K562 treated with DMSO at 1 percent for 12 hours (cell line): ENCODE results near the gene BPIFB6. TPM values are rescaled to one million over a fixed set of nuclear protein-coding genes. Genes with fewer than 3 reads are reported as not detected.

Experiments used
- total RNA-seq: library from RNA; unstranded; fragments of 300-600 nt; gene quantifications from 2 replicates; pipeline ENCODE4 v1.2.3, GENCODE V29; 2022; ENCODE audit not compliant: insufficient read depth

The BPIFB6 gene
- not detected in 2 replicates for total RNA-seq

GRCh38 chr20:33031531-33031930 lies at the start of gene BPIFB6:
Gene BPIFB6 (plus strand): TSS chr20:33031648. CDS start chr20:33031648, 0 bp downstream.

GRCh38 chr20:33004141-33004751 lies 27.2 kb upstream of the BPIFB6 start, which contains the start of gene SUN5:
Gene SUN5 (minus strand): TSS chr20:33004433. CDS start chr20:33004340, 93 bp downstream.

GRCh38 chr20:33007376-33008335 lies 23.8 kb upstream of the BPIFB6 start, which contains the start of gene BPIFB2:
Gene BPIFB2 (plus strand): TSS chr20:33007704. CDS start chr20:33008575, 871 bp downstream.

GRCh38 chr20:33053291-33054106 lies 22.1 kb downstream of the BPIFB6 start, which contains the start of gene BPIFB3:
Gene BPIFB3 (plus strand): TSS chr20:33053903. CDS start chr20:33055436, 1,533 bp downstream.

GRCh38 chr20:33079259-33079658 lies 47.8 kb downstream of the BPIFB6 start, which contains the start of gene BPIFB4:
Gene BPIFB4 (plus strand): TSS chr20:33079643. CDS start chr20:33081527, 1,884 bp downstream.

Other genes with a start within 250 kb of the BPIFB6 start
- 69.0 and 136 TPM in 2 replicates for gene MAPRE1, start 211.7 kb upstream of the BPIFB6 start, total RNA-seq
- gene EFCAB8, start 172.7 kb upstream of the BPIFB6 start, total RNA-seq: not detected in 2 replicates
- gene SUN5, start 27.2 kb upstream of the BPIFB6 start, total RNA-seq: not detected in 2 replicates
- gene BPIFB2, start 23.9 kb upstream of the BPIFB6 start, total RNA-seq: not detected in 2 replicates
- gene BPIFB3, start 22.3 kb downstream of the BPIFB6 start, total RNA-seq: not detected in 2 replicates
- gene BPIFB4, start 48.0 kb downstream of the BPIFB6 start, total RNA-seq: not detected in 2 replicates
- not detected in 2 replicates for gene BPIFA2, start 136.5 kb downstream of the BPIFB6 start, total RNA-seq
- not detected in 2 replicates for gene BPIFA3, start 185.7 kb downstream of the BPIFB6 start, total RNA-seq
- not detected in 2 replicates for gene BPIFA1, start 204.3 kb downstream of the BPIFB6 start, total RNA-seq